ENCODE results near the gene USP48.

USP48 gene

GRCh38 chr1:21651214-21652042 is 131.5 kb downstream of the USP48 start:
- H3K27ac ChIP-seq (ENCODE audit: low read depth, low read length) = no peak overlapping the region
- peaks cover 16% of the 10 kb centered on the region for H3K27me3 ChIP-seq (ENCODE audit: control insufficient read depth, insufficient read depth, low read length)
- no peaks in the 10 kb centered on the region for H3K36me3 ChIP-seq (ENCODE audit: control insufficient read depth, insufficient read depth, low read length)
- H3K4me1 ChIP-seq (ENCODE audit: control insufficient read depth, insufficient read depth, low read length) = no peaks in the 10 kb centered on the region
- no peak overlapping the region for H3K9ac ChIP-seq (ENCODE audit: low read depth, low read length)
- H3K4me3 ChIP-seq (ENCODE audit: low read depth, low read length) = peak overlapping the region; percentile 63
- no peaks in the 10 kb centered on the region for H3K9me3 ChIP-seq (ENCODE audit: control insufficient read depth, insufficient read depth, low read length)

GRCh38 chr1:21650400-21650799 is 132.5 kb downstream of the USP48 start:
- Histone ChIP-seq H3K9ac (ENCODE audit: low read depth, low read length) (no peak overlapping the region), H3K27me3 (ENCODE audit: control insufficient read depth, insufficient read depth, low read length) (peaks cover 16% of the 10 kb centered on the region), H3K4me3 (ENCODE audit: low read depth, low read length) (no peak overlapping the region), H3K27ac (ENCODE audit: low read depth, low read length) (no peak overlapping the region), H3K4me1 (ENCODE audit: control insufficient read depth, insufficient read depth, low read length) (no peaks in the 10 kb centered on the region), H3K36me3 (ENCODE audit: control insufficient read depth, insufficient read depth, low read length) (no peaks in the 10 kb centered on the region), H3K9me3 (ENCODE audit: control insufficient read depth, insufficient read depth, low read length) (no peaks in the 10 kb centered on the region)

GRCh38 chr1:21649315-21649714 is 133.6 kb downstream of the USP48 start:
- Histone ChIP-seq H3K4me1 (ENCODE audit: control insufficient read depth, insufficient read depth, low read length) (no peaks in the 10 kb centered on the region), H3K27me3 (ENCODE audit: control insufficient read depth, insufficient read depth, low read length) (peaks cover 16% of the 10 kb centered on the region)

GRCh38 chr1:21648791-21649190 is 134.2 kb downstream of the USP48 start:
- H3K9ac ChIP-seq (ENCODE audit: low read depth, low read length) = no peak overlapping the region
- H3K27ac ChIP-seq (ENCODE audit: low read depth, low read length) = no peak overlapping the region
- no peak overlapping the region for H3K4me3 ChIP-seq (ENCODE audit: low read depth, low read length)
- peaks cover 16% of the 10 kb centered on the region for H3K27me3 ChIP-seq (ENCODE audit: control insufficient read depth, insufficient read depth, low read length)
- H3K4me1 ChIP-seq (ENCODE audit: control insufficient read depth, insufficient read depth, low read length) = no peaks in the 10 kb centered on the region
- H3K9me3 ChIP-seq (ENCODE audit: control insufficient read depth, insufficient read depth, low read length) = no peaks in the 10 kb centered on the region
- H3K36me3 ChIP-seq (ENCODE audit: control insufficient read depth, insufficient read depth, low read length) = no peaks in the 10 kb centered on the region

More at GRCh38 chr1:21649315-21649714, 133.6 kb downstream of the USP48 start:
- Histone ChIP-seq H3K4me3 (ENCODE audit: low read depth, low read length) (no peak overlapping the region), H3K9ac (ENCODE audit: low read depth, low read length) (no peak overlapping the region), H3K9me3 (ENCODE audit: control insufficient read depth, insufficient read depth, low read length) (no peaks in the 10 kb centered on the region), H3K27ac (ENCODE audit: low read depth, low read length) (no peak overlapping the region), H3K36me3 (ENCODE audit: control insufficient read depth, insufficient read depth, low read length) (no peaks in the 10 kb centered on the region)

GRCh38 chr1:21648352-21648730 is 134.6 kb downstream of the USP48 start:
- no peak overlapping the region for H3K9ac ChIP-seq (ENCODE audit: low read depth, low read length)
- no peaks in the 10 kb centered on the region for H3K36me3 ChIP-seq (ENCODE audit: control insufficient read depth, insufficient read depth, low read length)
- no peaks in the 10 kb centered on the region for H3K4me1 ChIP-seq (ENCODE audit: control insufficient read depth, insufficient read depth, low read length)
- H3K27ac ChIP-seq (ENCODE audit: low read depth, low read length) = no peak overlapping the region
- peaks cover 16% of the 10 kb centered on the region for H3K27me3 ChIP-seq (ENCODE audit: control insufficient read depth, insufficient read depth, low read length)
- no peak overlapping the region for H3K4me3 ChIP-seq (ENCODE audit: low read depth, low read length)
- H3K9me3 ChIP-seq (ENCODE audit: control insufficient read depth, insufficient read depth, low read length) = no peaks in the 10 kb centered on the region

GRCh38 chr1:21647431-21648351 is 135.3 kb downstream of the USP48 start:
- Histone ChIP-seq H3K27ac (ENCODE audit: low read depth, low read length) (no peak overlapping the region), H3K4me3 (ENCODE audit: low read depth, low read length) (no peak overlapping the region), H3K9ac (ENCODE audit: low read depth, low read length) (no peak overlapping the region), H3K27me3 (ENCODE audit: control insufficient read depth, insufficient read depth, low read length) (peaks cover 14% of the 10 kb centered on the region), H3K9me3 (ENCODE audit: control insufficient read depth, insufficient read depth, low read length) (no peaks in the 10 kb centered on the region), H3K4me1 (ENCODE audit: control insufficient read depth, insufficient read depth, low read length) (no peaks in the 10 kb centered on the region), H3K36me3 (ENCODE audit: control insufficient read depth, insufficient read depth, low read length) (no peaks in the 10 kb centered on the region)

GRCh38 chr1:21645550-21645949 is 137.4 kb downstream of the USP48 start:
- Histone ChIP-seq H3K27ac (ENCODE audit: low read depth, low read length) (no peak overlapping the region), H3K9me3 (ENCODE audit: control insufficient read depth, insufficient read depth, low read length) (no peaks in the 10 kb centered on the region), H3K9ac (ENCODE audit: low read depth, low read length) (no peak overlapping the region), H3K4me1 (ENCODE audit: control insufficient read depth, insufficient read depth, low read length) (no peaks in the 10 kb centered on the region), H3K27me3 (ENCODE audit: control insufficient read depth, insufficient read depth, low read length) (no peaks in the 10 kb centered on the region), H3K36me3 (ENCODE audit: control insufficient read depth, insufficient read depth, low read length) (no peaks in the 10 kb centered on the region), H3K4me3 (ENCODE audit: low read depth, low read length) (no peak overlapping the region)

- no peaks in the 10 kb centered on the region for H3K4me1 ChIP-seq (ENCODE audit: control insufficient read depth, insufficient read depth, low read length)
- no peaks in the 10 kb centered on the region for H3K36me3 ChIP-seq (ENCODE audit: control insufficient read depth, insufficient read depth, low read length)
- no peaks in the 10 kb centered on the region for H3K9me3 ChIP-seq (ENCODE audit: control insufficient read depth, insufficient read depth, low read length)
- no peak overlapping the region for H3K4me3 ChIP-seq (ENCODE audit: low read depth, low read length)
- no peak overlapping the region for H3K9ac ChIP-seq (ENCODE audit: low read depth, low read length)
- no peak overlapping the region for H3K27ac ChIP-seq (ENCODE audit: low read depth, low read length)
- no peaks in the 10 kb centered on the region for H3K27me3 ChIP-seq (ENCODE audit: control insufficient read depth, insufficient read depth, low read length)
These were observed 138.0 kb downstream of the USP48 start for GRCh38 chr1:21644906-21645305.

- Histone ChIP-seq H3K27me3 (ENCODE audit: control insufficient read depth, insufficient read depth, low read length) (no peaks in the 10 kb centered on the region), H3K36me3 (ENCODE audit: control insufficient read depth, insufficient read depth, low read length) (no peaks in the 10 kb centered on the region), H3K9ac (ENCODE audit: low read depth, low read length) (no peak overlapping the region), H3K4me3 (ENCODE audit: low read depth, low read length) (no peak overlapping the region), H3K4me1 (ENCODE audit: control insufficient read depth, insufficient read depth, low read length) (no peaks in the 10 kb centered on the region), H3K27ac (ENCODE audit: low read depth, low read length) (no peak overlapping the region), H3K9me3 (ENCODE audit: control insufficient read depth, insufficient read depth, low read length) (no peaks in the 10 kb centered on the region)
These were observed 138.6 kb downstream of the USP48 start for GRCh38 chr1:21644348-21644747.

GRCh38 chr1:21643624-21644023 is 139.3 kb downstream of the USP48 start:
- H3K27me3 ChIP-seq (ENCODE audit: control insufficient read depth, insufficient read depth, low read length) = no peaks in the 10 kb centered on the region
- H3K36me3 ChIP-seq (ENCODE audit: control insufficient read depth, insufficient read depth, low read length) = no peaks in the 10 kb centered on the region
- no peak overlapping the region for H3K9ac ChIP-seq (ENCODE audit: low read depth, low read length)
- H3K27ac ChIP-seq (ENCODE audit: low read depth, low read length) = no peak overlapping the region
- no peaks in the 10 kb centered on the region for H3K9me3 ChIP-seq (ENCODE audit: control insufficient read depth, insufficient read depth, low read length)
- no peak overlapping the region for H3K4me3 ChIP-seq (ENCODE audit: low read depth, low read length)
- H3K4me1 ChIP-seq (ENCODE audit: control insufficient read depth, insufficient read depth, low read length) = peaks cover 6% of the 10 kb centered on the region

Data from HUES48 (cell line).